GM18505 (cell line): ENCODE results near the gene SYNJ1.
"Not testable (repeated sequence)": the region's sequence is repeated elsewhere in the genome, so short reads cannot be mapped to it uniquely, and the experiment has no call there.

Experiments
- ATAC-seq: cut with Tn5 transposase; IDR thresholded peaks from one replicate; pipeline ENCODE4 v1.9.1; 2021; ENCODE audit not compliant: unreplicated experiment
- POLR2A ChIP-seq: IDR thresholded peaks from 4 replicates; pipeline ENCODE4 v1.6.1; 2011; ENCODE audit warnings: borderline replicate concordance; ENCODE audit not compliant: insufficient read depth, insufficient read length; ENCODE audit errors: extremely low read depth

The SYNJ1 gene

DNA sequence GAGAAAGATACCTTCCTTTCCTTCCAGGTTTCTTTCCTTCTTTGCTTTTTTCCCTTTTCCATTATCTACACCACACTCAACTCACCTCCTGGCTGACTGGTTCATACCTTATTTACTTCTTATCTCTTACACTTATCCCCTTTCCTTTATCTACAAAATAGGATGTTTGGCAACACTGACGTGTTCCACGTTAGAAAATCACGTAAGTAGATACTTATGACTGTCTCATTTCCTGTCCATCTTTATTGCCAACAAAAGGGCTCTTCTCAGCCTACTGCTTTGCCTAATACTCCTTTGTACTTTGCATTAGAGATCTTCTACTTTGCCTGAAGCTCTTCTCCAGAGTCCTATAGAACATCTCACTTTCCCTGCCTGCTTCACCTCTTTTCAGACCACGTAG lies 25.1 kb downstream of the SYNJ1 start:
- no peak for ATAC-seq
- no peak for TF ChIP-seq POLR2A

GRCh38 chr21:32698971-32699693 lies 28.7 kb downstream of the SYNJ1 start:
- no peak for TF ChIP-seq POLR2A

DNA sequence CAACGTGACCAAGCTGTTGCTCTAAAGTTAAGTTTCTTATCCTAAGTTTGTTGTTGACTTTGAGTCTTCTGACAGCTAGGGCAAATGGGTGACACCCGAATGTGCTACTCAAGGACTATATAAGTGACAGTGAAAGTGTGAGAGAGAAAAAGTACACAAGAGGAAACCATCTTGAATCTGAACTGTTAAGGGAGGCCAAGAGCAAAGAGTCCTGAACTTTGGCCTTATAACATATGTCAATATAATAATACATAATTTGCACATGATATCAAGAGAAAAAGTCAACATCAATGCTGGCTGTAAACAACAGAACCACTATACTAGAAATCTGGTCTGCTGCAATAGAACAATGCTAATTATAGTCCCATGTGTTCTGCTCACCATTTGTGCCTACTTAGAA lies 29.5 kb downstream of the SYNJ1 start:
- ATAC-seq, result no peak
- no peak for TF ChIP-seq POLR2A

More at GRCh38 chr21:32698971-32699693, 28.7 kb downstream of the SYNJ1 start:
- ATAC-seq, result no peak

DNA sequence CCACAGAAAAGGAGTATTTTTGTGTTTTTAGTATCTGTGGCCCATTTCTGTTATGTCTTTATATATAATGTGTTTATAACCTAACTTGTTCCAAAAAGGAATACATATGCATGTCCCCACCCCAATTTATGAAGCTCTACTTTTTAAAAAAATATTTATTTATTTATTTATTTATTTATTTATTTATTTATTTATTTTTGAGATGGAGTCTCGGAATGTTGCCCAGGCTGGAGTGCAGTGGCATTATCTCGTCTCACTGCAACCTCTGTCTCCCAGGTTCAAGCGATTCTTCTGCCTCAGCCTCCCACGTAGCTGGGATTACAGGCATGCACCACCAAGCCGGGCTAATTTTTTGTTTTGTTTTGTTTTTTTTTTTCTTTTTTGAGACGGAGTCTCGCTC lies 32.3 kb downstream of the SYNJ1 start:
- not testable (repeated sequence) for ATAC-seq

DNA sequence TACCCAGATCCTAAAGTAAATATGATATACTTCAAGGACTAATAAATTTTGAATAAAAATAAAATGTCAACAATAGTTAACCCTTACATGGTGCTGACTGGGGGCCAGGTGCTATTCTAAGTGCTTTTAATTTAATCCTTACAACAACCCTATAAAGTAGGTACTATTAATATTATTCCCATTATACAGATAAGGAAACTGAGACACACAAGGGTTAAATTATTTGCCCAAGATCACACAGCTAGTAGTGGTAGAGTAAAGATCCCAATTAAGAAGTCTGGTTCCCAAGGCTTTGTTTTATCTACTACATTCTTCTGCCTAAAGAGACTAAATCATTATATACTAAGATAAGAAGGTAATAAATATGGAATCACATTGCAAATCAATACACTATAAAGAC lies 34.2 kb downstream of the SYNJ1 start:
- no peak for ATAC-seq
- TF ChIP-seq POLR2A, result no peak

- TF ChIP-seq POLR2A, result no peak
- ATAC-seq, result no peak
Measured at GRCh38 chr21:32690085-32690484, 37.7 kb downstream of the SYNJ1 start.

DNA sequence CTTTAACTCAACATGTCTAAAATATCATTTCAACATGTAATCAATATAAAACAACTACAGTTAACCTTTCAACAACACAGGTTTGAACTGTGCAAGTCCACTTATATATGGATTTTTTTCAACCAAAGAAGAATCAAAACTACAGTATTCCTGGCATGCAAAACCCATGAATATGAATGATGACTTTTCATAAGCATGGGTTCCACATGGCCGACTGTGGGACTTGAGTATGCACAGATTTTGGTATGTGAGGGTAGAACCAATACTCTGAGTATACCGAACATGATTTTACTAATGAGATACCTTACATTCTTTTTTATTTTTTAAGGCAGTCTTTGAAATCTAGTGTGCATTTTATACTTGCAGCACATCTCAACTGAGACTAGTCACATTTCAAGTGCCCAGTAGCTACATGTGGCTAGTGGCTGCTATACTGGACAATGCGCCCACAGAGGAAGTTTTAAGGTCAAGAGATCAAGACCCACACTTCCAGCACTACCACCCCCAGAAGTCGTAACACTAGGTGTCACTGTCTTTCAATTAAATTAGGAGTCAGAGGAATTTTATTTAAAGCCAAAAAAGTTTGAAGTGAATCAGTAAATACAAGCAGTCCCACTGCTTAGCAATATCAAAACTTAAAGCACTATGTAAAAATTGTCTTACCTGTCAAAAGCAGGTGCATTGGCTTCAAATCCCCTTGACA lies 40.0 kb downstream of the SYNJ1 start:
- TF ChIP-seq POLR2A, result no peak
- ATAC-seq, result no peak

DNA sequence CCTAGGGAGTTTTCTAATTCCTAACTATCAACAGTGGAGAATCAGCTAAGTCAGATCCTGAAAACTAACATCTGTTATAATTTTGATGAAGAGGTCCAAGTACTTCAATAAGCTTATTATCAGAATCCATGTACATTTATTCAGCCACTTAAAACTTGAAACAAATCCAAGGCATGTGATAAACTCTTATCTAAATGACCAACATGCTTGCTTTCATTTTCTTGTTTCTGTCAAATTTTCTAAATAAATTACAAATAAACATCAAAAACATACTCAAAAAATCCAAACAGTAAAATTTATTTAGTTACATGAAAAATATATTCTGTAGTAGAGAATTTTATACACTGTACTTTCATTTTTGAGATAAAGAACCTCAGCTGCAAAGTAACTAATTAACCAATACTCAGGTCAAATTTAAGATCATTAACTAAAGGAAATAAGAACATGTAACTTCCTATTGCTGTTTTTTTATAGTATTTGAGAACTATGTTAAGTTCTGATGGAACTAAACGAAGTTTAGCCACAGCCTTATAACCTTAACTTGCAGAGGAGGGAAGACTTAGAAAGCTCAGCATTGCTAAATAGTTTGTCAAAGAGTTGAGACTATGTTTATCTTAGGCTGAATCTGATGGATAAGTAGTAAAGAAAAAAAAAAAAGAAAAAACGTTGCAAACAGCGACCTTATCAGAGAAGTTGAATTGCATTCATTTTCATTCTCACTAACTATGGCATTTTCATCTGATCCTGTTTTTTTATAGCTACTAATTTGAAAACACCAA lies 44.9 kb downstream of the SYNJ1 start:
- no peak for ATAC-seq
- no peak for TF ChIP-seq POLR2A

- ATAC-seq, result no peak
- TF ChIP-seq POLR2A, result no peak
Measured at GRCh38 chr21:32674731-32675130, 53.1 kb downstream of the SYNJ1 start.

- no peak for TF ChIP-seq POLR2A
- ATAC-seq, result no peak
Measured at GRCh38 chr21:32674038-32674437, 53.8 kb downstream of the SYNJ1 start.

DNA sequence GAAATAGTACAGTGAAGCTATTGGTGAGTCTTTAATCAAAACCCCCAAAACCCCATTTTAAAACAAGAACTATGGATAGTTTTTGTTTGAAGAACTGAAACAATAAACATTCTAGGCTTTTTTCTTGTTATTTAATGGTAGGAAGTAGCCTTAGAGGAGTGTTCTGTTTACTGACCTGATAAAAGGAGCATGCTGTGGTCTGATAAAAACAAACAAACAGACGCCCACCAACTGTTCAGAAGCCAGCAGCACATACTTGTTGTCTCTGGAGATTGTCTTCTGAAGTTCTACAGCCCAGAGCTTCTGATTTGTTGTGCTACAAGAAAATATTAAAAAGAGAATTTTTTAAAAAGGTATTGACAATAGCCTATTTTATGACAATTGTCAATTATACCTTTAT lies 61.6 kb downstream of the SYNJ1 start:
- ATAC-seq, result no peak
- no peak for TF ChIP-seq POLR2A

DNA sequence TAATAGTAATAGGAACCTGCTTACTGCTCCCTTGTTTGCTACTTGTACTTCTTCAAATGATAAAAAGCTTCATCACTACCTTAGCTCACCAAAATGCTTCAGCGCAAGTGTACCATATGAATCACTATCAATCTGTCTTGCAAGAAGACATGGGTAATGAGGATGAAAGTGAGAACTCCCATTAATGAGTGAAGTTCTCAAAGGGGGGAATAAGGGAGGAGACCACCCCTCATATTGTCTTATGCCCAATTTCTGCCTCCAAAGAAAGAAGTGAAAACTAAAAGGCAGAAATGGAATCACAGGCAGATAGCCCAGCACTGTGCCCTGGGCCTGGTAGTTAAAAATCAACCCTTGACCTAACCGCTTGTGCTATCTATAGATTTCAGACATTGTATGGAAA lies 63.7 kb downstream of the SYNJ1 start:
- not testable (repeated sequence) for ATAC-seq

DNA sequence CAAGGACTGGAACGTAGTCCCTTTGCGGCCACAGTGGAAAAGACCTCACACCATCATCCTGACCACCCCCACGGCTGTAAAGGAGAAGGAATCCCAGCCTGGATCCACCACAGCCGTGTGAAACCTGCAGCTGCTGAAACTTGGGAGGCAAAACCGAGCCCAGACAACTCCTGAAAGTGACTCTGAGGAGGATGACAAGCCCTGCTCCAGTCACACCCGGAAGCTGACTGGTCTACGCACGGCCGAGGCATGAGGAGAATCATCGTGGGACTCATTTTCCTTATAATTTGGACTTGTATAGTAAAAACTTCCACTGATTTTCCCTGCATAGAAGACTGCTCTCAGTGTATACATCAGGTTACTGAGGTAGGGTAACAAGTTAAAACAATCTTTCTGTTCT lies 65.8 kb downstream of the SYNJ1 start:
- not testable (repeated sequence) for ATAC-seq

DNA sequence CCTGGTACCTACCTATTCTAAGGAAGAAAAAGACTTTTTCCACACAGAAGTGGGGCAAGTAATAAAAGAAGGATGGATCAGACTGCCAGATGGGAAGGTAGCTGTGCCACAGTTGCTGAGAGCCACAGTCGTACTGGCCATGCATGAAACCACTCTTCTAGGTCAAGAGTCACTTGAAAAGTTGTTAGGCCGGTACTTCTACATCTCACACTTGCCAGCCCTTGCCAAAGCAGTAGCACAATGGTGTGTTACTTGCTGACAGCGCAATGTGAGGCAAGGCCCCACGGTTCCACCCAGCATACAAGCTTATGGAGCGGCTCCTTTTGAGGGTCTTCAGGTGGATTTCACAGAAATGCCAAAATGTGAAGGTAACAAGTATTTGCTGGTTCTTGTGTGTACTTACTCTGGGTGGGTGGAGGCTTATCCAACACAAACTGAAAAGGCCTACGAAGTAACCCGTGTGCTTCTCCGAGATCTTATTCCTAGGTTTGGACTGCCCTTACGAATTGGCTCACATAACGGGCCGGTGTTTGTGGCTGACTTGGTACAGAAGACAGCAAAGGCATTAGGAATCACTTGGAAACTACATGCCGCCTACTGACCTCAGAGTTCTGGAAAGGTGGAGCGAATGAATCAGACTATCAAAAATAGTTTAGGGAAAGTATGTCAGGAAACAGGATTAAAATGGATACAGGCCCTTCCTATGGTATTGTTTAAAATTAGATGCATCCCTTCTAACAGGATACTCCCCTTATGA lies 66.6 kb downstream of the SYNJ1 start:
- ATAC-seq, result not testable (repeated sequence)
